NCI-H2081 (cell line): Measurements from ENCODE around the gene ACTN4.

Experiments
- DNase-seq, 2 experiments: peaks; one replicate each; lab custom pipeline; 2025; lab: John Stamatoyannopoulos, UW

ACTN4 gene

DNA sequence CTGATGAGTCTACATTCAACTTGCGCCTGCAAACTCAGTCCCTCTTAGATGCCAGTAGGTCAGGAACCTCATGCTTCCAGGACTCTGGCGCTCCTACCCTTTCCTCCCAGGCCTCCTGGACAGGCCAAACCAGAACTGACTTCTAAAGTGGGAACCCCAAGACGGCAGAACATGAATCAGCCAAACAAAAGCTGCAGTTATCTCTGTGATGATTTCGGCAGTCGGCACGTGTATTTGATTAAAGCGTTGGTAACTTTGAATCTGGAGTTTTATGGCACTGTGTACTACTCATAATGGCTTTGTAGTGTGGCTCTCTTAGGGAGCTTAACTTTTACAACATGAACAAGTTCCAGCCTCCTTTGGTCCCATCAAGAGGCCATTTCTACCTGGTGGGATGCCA lies 13.7 kb downstream of the ACTN4 start:
- no peak for DNase-seq

DNA sequence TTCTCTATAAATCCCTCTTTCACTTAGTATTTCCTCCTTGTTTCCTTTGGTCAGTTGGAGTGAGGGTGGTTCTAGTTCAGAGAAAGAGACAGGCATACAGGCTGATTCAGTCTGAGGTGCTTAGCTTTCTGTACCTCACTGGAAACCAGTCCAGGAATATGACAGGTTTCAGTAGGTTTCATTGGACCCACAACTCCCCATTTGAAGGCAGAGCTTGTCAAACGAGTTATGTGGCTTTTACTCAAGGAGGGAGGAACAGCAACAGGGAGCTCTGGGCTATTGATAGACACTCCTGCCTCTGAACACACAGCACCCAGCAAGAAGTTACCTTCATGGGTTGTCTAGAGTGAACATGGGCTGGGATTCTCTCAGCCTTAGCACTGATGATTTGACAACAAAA lies 14.5 kb downstream of the ACTN4 start:
- DNase-seq: no peak

- no peak for DNase-seq
Measured at GRCh38 chr19:38662537-38663155, 15.2 kb downstream of the ACTN4 start.

DNA sequence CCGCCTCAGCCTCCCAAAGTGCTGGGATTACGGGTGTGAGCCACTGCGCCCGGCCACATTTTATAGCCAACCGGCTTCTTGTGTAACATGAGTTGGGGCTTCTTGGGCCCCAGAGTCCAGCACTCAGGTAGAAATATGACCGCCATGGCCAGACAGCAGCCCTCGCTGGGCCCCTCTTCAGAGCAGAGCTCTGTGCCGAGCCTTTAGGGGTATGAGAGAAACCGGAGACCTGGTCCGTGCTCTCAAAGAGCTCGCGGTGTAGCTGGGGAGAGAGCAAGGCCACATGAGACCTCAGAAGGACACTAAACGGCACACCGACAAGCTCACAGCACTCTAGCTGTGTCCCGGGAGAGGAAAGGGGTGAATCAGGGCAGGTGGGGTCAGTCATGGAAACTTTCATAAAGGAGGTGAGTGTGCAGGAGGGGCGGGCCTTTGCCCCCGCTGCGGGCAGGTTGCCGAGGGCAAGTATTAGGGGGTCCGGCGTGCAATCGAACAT lies 15.8 kb downstream of the ACTN4 start:
- DNase-seq: no peak

GRCh38 chr19:38663957-38664502 lies 16.6 kb downstream of the ACTN4 start:
- DNase-seq: no peak

GRCh38 chr19:38664503-38665211 lies 17.2 kb downstream of the ACTN4 start:
- no peak for DNase-seq

- no peak for DNase-seq
Measured at GRCh38 chr19:38665219-38665931, 17.9 kb downstream of the ACTN4 start.

DNA sequence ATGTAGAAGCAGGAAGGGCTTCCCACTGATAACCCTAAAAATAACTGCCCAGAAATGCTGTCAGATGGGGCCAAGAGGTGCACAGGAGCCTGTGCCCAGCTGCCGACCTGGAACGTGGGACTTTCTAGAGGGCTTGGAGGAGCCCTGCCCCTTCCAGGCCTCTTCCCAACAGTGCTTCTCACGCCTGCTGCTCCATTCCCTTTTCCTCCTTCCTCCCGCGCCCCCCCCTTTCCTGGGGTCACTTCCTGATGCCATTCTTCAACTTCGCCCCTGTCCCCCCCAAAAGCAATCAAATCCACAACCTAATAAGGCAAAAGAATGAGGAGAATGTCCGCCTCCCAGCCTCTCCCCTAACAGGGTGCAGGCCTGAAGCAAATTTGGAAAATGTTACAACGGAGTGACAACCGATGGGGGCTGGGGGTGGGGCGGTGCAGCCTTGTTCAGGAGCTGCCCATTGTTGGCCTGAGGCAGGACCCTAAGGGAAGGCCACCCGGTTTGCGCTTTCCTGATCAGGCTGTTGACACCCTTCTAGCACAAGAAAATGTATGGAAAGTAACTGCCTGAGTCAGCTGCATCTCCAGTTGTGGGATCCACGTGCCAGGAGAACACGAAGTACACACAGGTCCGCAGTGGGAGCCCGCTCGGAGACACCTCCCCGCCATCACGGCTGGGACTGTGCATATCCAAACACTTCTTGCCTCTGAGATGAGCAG lies 18.7 kb downstream of the ACTN4 start:
- DNase-seq: no peak

- peak; percentile 9 to 28 for DNase-seq
Measured at GRCh38 chr19:38666663-38667511, 19.4 kb downstream of the ACTN4 start.

GRCh38 chr19:38667661-38668171 lies 20.3 kb downstream of the ACTN4 start:
- no peak for DNase-seq

DNA sequence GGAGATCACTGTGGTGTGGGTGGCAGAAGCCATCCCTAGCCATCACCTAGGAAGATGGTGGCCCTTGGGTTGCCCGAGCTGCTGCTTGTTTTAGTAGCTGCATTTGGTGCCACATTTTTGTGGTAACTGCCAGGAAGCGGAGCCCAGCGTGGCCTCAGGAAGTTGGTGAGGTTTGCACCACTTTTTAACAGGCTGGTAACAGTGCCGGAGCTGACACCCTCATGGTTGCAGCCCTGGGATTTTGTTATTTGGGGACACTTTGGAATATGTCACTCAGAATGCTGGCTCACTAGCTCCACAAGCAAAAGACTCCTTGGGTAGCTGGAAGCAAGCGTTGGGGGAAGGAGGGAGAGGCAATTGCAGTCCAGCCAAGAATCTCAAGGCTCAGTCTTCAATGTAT lies 22.1 kb downstream of the ACTN4 start:
- DNase-seq: no peak

DNA sequence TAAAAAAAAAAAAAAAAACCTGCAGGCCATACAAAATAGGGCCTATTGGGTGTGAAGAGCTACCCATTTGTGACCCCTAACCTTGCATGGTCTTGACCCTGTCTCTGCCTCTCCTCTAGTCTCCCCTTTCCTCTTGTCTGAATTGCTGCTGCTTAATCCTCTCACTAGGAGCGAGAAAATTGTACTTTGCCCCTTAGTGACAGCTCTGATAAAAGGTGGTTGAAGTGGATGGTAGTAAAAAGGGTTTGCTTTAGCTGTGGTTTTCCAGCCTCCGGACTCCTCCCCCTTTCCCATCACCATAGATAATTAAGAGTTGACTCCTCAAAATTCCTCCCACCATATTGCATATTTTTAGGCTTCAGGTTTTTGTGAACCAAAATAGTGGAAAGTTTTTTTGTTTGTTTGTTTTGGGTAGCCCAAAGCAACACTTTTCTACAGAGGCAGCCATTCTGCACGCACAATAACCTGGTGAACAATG lies 23.5 kb downstream of the ACTN4 start:
- DNase-seq: no peak

DNA sequence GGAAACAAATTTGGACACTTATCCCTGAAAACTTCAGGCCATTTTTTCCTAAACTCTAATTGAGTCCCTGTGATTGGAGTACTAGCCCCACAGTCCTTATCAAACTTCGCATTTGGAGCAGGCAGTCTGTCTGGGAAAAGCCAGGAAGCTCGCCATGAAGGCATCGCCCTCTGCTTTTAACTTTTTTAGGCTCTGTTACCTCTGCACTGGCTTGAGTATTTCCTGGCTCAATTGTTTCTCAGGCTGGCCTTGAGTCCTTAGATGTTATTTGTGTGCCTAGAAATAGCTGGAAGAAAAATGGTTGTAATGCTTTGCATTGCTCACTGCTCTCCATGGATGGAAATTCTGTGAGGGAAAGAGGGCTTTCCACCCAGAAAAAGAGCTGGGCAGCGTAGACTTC lies 24.2 kb downstream of the ACTN4 start:
- DNase-seq: no peak

DNA sequence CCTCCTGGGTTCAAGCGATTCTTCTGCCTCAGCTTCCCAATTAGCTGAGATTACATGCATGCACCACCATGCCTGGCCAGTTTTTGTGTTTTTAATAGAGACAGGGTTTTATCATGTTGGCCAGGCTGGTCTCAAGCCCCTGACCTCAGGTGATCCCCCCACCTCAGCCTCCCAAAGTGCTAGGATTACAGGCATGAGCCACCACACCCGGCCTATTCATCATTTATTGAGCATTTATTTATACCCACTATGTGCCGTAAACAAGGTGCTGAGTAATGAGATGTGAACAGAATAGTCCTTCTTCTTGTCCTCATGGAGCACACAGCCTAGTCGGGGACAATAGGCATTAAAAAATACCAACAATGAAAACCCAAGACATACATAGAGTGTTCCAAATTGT lies 25.6 kb downstream of the ACTN4 start:
- DNase-seq: no peak

- no peak for DNase-seq
Measured at GRCh38 chr19:38674388-38675171, 27.1 kb downstream of the ACTN4 start.

DNA sequence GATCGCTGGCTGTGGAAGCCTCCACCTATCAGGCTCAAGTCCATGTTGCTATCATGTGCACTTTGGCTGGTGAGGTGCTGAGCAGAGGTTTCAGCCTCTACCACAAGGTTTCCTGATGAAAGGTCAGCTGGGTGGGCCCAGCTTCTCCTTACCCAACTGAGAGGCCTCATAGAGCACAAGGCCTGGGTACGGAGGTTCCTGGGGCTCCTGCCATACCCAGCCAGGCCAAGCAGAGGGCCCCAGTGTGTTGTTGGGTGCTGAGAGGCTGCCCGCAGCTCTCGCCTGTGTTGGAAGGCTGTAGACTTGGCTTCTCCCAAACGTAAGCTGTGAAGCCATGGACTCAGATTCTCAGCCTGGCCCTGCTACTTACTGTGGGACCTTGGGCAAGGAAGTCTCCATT lies 28.2 kb downstream of the ACTN4 start:
- no peak for DNase-seq

DNA sequence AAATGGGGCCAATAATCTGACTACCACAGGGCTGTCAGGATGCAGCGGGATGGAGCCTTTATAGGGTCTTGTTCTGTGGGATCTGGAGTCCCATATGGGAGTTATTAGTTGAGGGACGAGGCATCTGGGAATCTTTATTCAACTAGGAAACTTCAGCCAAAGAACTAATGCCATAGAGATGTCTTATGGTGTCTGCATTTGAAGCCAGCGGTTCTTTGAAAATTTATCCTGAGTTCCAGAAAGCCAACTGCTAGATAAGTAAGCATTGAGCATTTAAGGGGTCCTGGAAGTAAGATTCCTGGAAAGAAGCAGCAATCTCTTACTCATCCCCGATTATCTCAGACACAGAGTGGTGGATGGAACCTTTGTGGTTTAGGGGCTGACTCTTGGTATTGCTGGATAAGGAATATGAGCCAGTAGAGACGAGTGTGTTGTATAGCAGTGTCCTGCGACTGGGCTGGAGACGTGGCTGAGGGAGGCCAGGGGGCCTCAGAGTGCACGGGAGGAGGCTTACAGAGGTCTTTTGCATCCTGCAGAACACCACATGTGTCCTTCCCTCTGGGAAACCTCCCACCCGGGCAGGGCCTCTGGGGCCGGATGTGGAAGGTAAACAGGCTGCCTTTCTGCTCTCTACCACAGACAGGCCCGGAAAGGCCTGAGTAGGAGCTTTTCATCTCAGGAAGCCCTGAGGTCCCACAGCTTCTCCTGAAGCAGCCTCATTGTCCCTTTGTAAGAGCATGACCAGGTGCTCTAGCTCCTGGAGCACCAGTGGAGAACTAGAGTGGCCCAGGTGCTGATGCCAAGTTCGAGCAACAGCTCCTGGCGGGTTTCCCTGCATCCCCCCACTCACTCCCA lies 28.8 kb downstream of the ACTN4 start:
- DNase-seq: no peak

GRCh38 chr19:38676878-38677646 lies 29.6 kb downstream of the ACTN4 start:
- DNase-seq: no peak
